HG03135 (cell line): ENCODE results near the gene GLP2R.
"Not testable (repeated sequence)": the region's sequence is repeated elsewhere in the genome, so short reads cannot be mapped to it uniquely, and the experiment has no call there.

ENCODE experiments used
- ATAC-seq: cut with Tn5 transposase; IDR thresholded peaks from one replicate; pipeline ENCODE4 v1.9.1; 2021; ENCODE audit warnings: mild to moderate bottlenecking, moderate library complexity; ENCODE audit not compliant: unreplicated experiment

Gene GLP2R

DNA sequence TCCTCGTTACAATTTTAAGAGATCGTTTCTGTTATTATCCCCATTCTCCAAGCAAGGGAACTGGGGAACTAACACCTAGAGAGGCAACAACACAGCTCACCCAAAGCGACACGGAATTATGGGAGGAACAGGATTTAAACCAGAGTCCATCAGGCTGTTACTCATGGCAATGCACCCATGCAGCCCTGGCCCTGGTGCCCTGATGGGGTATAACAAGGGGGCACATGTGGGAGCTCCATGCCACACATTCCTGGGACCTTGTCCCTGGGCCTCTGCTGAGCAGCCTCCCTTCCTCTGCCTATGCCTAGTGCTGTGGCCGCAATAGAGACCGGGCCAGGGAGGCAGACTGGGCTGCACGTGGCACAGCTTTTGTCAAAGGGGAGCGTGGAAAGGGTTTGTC is 92.6 kb downstream of the GLP2R start:
- no peak for ATAC-seq

DNA sequence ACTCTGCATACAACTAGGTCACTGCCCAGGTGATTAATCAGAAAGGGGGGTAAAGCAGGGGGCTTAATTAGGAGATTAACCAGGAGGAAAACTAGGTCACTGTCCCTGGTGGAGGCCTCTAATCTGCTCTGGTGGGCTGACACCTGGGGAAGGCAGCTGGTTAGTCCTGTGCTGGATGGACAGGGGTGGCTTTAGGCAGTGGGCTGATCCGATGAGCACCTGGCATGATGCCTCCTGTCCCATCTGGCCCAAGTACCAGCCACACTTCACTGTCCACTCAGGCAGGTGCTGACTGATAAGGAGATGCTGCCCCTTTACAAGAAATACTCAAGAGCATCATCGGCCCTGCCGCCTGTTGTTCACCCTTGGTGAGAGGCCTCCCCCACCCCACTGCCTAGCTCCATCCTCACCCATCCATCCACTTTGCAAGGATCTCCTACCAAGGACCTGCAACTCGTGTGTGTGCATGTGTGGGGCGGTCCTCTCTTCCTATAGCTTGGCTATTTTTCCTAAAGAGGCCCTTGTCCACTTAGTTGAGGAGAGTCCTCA is 93.2 kb downstream of the GLP2R start:
- ATAC-seq = no peak

DNA sequence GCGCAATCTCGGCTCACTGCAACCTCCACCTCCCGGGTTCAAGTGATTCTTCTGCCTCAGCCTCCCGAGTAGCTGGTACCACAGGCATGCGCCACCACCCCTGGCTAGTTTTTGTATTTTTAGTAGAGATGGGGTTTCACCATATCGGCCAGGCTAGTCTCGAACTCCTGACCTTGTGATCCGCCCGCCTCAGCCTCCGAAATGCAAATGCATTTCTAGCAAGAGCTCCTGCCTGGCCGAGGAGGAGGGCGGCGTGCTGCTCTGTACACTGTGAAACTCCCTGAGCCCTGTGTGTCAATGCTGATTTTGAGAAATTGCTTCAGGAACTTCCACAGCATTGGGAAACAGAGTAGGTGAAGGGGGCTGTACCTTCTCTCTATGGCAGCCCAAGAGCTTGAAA is 95.5 kb downstream of the GLP2R start:
- not testable (repeated sequence) for ATAC-seq

DNA sequence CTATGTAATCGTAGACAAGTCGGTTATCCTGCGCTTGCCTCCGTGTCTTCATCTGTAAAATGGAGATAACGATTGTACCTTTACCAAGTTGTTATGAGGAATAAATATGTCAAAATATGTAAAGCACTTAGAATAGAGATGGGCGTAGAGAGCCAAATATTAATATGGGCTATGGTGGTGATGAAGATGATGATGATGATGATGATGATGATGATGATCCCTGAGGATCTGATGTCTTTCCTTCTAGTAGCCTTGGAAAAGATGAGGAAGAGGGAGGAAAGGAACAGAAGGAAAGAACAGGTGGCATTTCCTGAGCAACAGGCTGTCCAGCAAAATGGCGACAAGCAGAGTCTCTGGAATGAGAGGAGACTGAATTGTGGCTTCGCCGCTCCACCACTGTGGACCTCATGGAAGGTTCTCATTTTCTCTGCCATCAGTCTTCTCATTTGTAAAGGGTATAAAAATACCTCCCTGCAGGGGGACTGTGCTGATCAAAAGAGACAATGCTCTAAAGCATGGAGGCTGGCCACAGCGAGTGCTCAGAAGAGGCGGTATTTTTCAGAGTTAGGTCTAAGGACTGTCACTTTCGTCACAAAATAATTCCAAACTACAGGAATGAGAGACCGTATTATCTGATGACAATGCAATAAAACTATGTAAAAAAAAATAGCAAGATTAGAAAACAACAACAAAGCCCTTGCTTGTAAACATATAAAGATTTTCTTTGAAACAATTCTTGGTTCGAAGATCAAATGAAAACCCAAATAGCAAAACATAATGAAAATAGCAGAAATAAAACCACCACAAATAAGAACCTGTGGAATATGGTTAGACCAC is 96.5 kb downstream of the GLP2R start:
- ATAC-seq = no peak

DNA sequence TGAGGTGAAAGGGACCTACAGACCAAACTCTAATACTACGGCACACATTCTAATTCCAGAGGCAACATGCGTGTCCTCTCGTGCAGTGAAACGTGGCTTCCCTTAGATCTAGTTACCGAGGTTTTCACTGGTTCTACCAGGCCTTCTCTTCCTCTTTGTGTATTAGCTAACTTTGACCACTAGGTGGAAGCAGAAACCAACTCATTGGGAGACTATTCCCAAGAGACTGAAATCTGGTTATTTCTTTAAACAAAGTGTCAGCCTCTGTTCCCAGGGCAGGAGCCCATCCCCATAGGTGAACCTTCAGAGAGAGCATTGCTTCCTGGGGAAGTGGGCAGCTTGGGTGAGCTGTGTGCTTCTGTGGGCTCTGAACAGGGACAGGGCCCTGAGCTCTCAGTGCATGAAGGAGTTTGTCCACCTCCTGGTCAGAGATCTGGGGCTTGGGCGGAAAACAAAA is 99.0 kb downstream of the GLP2R start:
- peak; percentile 60 for ATAC-seq

DNA sequence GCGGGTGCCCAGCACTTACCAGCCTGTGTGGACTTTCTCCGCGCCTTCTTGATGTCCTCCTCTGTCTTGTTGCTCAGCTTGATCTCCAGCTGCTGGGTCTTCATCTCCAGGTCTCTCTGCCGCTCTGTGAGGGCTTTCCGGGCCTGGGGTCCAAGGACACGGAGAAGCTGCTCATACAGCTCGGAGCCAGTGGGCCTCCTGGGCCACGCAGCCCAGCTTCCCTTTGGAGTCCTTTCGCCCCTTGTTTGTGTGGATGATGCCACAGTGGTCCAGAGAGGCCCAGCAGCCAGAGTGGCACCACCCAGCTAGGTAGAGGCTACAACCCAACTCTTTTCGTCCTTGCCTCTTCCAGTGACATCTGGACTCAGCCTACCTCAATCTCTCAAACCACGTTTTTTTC is 99.7 kb downstream of the GLP2R start:
- ATAC-seq = no peak

DNA sequence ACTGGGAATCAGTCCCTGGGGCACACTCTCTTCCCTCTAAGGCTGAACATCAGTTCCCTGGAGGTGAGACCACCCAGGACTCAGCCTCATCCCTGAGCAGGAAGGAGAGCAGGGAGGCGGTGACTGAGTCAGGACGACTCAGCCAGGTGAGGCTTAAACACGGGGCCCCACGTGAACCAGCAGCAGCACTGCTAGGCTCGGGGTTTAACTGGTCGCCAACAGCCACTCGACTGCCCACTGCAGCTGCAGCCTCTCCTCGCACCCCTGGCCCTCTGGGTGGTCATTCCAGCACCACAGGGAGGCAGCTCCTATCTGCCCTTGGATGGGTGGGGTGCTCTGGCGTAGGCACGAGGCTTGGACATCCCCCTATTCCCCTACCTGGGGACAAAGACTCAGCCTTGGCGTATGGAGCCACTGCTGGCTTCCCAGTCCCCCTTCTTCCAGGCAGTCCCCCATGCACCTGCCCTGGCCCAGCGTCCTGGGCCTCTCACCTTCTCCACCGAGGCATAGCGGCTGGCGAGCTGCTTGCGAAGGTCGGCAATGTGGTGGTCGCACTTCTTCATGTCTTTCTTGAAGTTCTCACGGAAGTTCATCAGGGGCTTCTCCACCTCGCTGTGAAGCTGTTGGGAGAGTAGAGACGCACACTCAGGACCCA is 100.6 kb downstream of the GLP2R start:
- no peak for ATAC-seq

DNA sequence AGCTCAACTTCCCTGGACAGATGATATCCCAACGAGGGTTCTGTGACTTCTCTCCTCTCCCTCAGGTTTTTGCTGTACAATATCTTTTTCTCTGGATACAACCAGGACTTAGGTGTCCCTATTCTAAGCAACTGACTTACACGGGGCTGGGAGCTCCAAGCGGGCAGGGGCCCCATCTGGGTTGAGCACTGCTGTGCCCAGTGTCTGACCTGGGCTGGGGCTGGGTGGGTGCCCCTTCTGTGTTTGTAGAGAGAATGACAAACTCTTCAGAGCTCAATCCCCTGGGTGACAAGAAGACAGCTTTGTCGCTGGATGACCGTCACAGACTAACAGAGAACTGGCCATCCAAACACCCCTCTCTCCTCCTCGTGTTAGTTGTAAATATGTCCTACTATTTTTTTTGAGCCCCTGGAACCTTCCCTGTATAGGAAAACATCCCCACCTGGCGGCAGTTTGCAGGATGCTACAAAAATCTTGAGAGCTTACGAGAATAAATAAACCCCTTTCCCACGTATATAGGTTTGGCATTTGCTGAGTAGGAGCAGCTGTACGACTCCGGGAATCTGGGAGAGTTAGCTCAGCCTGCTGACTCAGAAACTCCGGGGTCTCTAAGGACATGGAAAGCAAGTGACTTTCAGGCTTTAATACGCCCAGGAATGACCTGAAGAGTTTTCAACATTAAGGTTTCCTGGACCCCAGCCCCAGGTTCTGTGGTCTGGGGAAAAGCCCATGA is 103.0 kb downstream of the GLP2R start:
- ATAC-seq = no peak

DNA sequence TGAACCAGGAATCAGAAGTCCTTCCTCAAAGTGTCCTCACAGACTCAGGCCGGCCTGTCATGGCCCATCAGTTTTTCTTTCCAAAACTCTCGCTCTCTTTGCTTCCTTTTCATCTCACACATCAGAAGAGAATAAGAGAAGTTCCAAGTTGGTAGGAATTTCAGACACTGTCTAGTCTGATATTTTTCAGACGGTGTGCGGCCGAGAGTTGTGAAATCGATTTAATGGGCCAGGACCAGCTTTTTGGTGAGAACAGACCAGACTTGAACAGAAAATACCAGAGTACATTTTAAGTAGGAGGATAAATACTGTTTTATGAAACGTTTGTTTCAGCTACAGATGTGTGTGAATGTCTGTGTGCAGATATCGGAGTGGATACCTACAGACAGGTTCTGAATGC is 104.1 kb downstream of the GLP2R start:
- no peak for ATAC-seq

DNA sequence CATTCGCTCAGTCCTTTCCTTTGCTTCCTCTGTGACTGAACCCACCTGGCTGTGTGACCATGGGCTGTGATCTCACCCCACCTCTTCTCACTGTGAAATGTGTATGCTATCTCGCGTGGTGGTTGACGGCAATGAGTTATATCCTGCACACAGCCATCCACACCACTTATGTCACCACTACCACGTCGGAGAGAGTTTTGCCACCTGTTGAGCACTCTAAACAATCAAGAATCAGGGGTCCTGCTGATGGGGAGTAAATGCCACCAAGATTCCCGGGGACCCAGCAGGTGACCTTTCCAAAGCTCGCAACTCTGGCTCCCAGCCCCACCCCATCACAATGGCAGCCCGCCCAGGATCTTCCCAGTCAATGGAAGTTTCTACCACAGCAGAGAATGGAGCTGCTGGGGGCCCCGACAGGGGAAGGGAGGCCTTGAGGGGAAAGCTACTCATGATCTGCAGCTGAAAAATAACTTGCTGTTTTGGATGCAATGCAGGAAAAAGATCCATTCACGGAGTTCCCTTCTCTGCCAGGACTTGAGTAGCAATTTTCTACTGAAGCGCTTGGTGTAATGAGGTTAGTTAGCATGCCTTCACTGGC is 105.5 kb downstream of the GLP2R start:
- ATAC-seq = no peak

DNA sequence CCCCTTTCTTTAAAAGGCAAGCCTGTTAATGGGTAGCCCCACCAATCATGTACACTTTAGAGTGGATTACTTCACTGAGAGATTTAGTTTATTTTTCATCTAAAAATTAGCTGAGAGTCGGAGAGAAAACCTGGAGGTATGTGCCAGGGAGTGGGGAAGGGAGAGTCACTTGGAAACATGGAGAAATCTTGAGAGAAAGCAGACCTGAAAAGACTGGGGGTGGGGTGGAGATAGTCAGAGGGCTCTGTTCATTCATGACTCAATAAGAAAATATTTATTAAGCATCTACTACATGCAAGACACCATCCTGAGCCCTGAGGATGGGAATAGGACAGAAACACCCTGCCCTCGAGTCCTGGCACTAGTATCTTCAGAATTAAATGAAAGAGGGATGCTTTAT is 106.8 kb downstream of the GLP2R start:
- ATAC-seq = no peak

DNA sequence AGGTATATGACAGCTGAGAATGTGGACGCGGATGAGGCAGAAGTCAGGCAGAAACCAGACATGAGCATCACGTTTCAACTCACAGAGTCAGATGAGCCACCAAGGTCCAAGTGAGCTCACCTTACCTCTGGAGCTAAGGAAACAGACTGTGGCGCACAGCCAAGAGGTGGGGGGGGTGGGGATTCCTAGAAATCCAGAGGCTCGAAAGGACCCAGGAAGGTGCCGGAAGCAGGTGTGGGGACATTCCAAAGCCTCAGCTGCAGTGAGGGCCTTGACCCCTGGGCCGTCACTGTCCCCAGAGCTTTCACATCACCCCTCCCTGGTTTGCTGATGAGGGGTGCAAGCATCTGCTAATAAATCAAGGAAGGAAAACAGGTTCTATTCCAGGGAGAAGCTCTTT is 108.6 kb downstream of the GLP2R start:
- no peak for ATAC-seq

DNA sequence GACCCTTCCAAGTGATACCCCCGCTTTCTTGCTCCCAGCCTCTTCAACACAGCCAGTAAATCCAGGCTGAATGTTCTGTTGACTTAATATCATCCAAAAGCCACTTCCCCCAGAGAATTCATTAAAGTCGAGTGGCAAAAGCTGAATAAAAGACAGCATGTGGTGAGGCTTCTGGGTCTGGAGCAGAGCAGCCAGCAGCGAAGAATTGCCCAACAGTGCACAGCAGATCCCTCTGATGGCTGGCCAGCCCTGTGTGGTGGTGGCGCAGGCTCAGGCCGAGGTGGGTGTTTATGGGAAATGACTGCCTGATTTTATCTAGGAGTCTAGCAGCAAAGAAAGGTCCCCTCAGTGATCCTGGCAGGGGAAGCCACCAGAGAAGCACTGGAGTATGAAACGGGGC is 109.7 kb downstream of the GLP2R start:
- no peak for ATAC-seq

DNA sequence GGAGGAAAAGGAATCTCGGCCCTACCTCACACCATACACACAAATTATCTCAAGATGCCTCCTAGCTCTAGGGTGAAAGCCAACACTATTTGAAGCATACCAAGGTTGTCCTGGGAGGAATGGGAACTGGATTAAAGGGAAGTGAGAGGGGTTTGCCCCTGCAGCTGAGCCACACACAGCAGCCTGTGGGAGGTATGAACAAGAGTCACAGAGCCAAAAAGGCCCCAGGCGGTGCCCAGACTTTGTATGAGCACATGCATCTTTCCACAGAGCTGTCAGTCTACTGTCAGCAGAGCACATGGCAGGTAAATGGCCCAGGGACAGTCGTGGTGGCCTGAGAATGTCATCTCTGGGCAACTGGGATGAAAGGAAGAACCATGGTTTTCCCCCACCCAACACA is 110.4 kb downstream of the GLP2R start:
- ATAC-seq = no peak

DNA sequence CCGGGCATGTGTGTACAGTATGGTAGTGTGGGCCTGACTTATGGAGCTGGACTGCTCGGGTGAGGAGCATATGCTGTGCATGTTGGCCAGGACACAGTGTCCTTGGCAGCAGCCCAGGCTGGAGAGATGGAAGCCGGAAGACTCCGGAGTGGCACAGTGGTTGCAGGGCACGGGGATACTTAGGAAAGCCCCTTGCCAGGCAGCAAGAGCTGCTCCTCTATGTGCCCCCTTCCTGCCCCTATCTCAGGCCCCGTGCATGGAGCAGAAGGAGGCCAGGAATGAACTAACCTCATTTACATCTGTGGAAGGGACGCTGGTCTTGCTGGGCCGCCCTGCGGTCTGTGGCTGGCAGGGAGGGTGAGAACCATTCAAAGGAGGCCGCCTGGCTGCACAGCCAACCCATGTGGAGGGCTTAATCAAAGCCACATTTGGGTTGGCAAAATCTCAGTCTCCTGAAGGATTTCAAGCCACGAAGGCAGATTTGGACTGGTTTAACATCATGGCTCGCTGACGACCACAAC is 111.6 kb downstream of the GLP2R start:
- ATAC-seq = no peak

DNA sequence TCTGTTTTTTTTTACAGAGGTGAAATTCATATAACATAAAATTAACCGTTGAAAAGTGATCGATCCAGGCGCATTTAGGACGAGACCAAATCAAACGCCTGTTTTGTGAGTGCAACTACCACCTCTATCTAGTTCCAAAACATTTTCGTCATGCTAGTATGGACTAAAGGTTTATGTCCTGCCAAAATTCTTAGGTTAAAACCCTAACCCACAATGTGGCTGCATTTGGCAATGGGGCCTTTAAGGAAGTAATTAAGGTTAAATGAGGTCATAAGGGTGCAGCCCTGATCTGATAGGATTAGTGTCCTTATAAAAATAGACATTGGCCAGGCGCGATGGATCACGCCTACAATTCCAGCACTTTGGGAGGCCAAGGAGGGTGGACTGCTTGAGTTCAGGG is 112.2 kb downstream of the GLP2R start:
- ATAC-seq = no peak

DNA sequence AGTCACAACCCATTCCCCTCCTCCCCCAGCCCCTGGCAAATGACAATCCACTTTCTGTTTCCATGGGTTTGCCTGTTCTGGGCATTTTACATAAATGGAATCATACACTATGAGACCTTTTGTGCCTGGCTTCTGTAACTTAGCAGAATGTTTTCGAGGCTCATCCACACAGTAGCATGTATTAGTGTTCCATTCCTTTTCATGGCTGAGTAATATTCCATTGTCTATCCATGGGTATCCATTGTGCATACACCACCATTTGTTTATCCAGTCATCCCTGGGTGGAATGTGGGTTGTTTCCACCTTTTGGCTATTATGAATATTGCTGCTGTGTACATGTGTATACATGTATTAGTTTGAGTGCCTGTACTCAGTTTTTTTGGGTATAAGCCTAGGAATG is 113.0 kb downstream of the GLP2R start:
- no peak for ATAC-seq

DNA sequence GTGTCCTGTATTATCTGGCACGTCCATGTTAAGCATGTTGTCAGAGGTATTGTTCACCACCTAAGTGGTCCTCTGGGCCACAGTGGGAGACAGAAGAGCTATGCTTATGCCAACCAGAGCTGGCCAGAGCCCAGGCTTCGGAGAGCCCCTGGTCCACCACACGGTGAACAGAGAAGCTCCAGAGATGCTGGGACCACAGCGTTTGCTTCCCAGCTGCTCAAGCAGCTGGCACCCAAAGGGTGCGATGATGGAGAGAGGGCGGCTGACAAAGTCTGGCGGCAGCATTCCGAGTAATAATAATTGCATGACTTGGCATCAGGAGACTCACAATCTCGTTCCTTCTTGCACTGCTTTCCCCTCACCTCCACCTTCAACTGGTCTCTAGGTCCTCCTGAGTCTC is 115.1 kb downstream of the GLP2R start:
- ATAC-seq = no peak

DNA sequence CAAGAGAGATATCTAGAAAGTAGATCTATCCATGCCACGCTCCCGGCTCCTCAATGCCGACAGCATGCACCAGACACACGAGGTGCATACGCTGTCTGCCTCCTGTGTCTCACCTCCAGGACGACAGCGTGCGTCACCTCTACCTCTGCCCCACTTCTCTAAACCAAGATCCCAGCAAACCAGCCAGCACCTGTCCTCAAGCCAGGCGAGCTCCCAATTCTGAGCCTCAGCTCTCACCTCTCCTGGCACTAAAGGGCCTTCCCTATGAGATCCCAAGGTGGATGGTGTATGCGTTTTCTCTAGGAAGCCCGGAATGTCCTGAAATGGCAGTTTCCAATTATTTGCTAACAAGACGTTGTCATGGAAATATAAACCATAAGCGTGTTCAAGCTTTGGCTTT is 115.6 kb downstream of the GLP2R start:
- ATAC-seq = no peak
